Small intestine (tissue), 7 donors: ENCODE results near the gene CRYL1. TPM values are rescaled to one million over a fixed set of nuclear protein-coding genes. Genes with fewer than 3 reads are reported as not detected.

Experiments used
- DNase-seq, 2 donors: peaks; one replicate each; pipeline versions ENCODE4 v3.0.0 to v3.0.0-alpha.2; 2013
- FAIRE-seq: peaks from 2 replicates; lab custom pipeline; 2012; peaks lifted over from hg19 to GRCh38; lab: Jason Lieb, UNC
- H3K27ac ChIP-seq, 3 donors: one replicate each; pipeline ENCODE4 v1.5.1; 2013; ENCODE audit warnings: low read length in 2 of 3, mild to moderate bottlenecking in 2 of 3, control low read depth in 1 of 3, inconsistent platforms in 1 of 3, low read depth in 1 of 3, moderate library complexity in 1 of 3
- H3K27me3 ChIP-seq, 3 donors: one replicate each; pipeline ENCODE4 v1.6.1; 2013; ENCODE audit warnings: low read length in 3 of 3, inconsistent platforms in 1 of 3; ENCODE audit not compliant: control insufficient read depth in 3 of 3, insufficient read depth in 3 of 3
- H3K36me3 ChIP-seq, 3 donors: one replicate each; pipeline ENCODE4 v1.6.1; 2013; ENCODE audit warnings: low read length in 3 of 3, inconsistent platforms in 1 of 3, low read depth in 1 of 3, mild to moderate bottlenecking in 1 of 3, moderate library complexity in 1 of 3; ENCODE audit not compliant: control insufficient read depth in 3 of 3, insufficient read depth in 2 of 3
- H3K4me1 ChIP-seq, 3 donors: one replicate each; pipeline ENCODE4 v1.6.1; 2013; ENCODE audit warnings: low read length in 2 of 3, inconsistent platforms in 1 of 3, low read depth in 1 of 3, mild to moderate bottlenecking in 1 of 3, moderate library complexity in 1 of 3; ENCODE audit not compliant: control insufficient read depth in 3 of 3, insufficient read depth in 2 of 3
- H3K4me3 ChIP-seq, 3 donors: one replicate each; pipeline ENCODE4 v1.5.1; 2013; ENCODE audit warnings: low read length in 3 of 3, control low read depth in 1 of 3, inconsistent platforms in 1 of 3, low read depth in 1 of 3, mild to moderate bottlenecking in 1 of 3, moderate library complexity in 1 of 3
- H3K9me3 ChIP-seq, 2 donors: one replicate each; pipeline ENCODE4 v1.6.1; 2013; ENCODE audit warnings: low read depth in 1 of 2, low read length in 1 of 2; ENCODE audit not compliant: control insufficient read depth in 2 of 2, insufficient read depth in 1 of 2
- WGBS, 3 donors: extraction: QIAGEN DNeasy Blood & Tissue Kit; methylation state at CpG; one replicate each; pipeline ENCODE4 v1.1.7; 2013; 5-methylcytosine and 5-hydroxymethylcytosine counted together
- polyA plus RNA-seq, 4 donors: library from polyadenylated mRNA; stranded (reverse) in 3 of 4; unstranded in 1 of 4; fragments of 200-250 nt in 3 of 4; fragments of 120-200 nt in 1 of 4; gene quantifications; one replicate each; pipeline versions ENCODE4 v1.2.1 to v1.2.3, GENCODE V29; 2013
- donor health status: healthy with polysubstance abuse.
- donor health status: control.
- donor health status: control.
- donor health status: Bipolar disorder and iron deficiency.
- donor health status: healthy.

CRYL1 gene
- polyA plus RNA-seq, 4 donors = 136 to 372 (median 263) TPM

DNA sequence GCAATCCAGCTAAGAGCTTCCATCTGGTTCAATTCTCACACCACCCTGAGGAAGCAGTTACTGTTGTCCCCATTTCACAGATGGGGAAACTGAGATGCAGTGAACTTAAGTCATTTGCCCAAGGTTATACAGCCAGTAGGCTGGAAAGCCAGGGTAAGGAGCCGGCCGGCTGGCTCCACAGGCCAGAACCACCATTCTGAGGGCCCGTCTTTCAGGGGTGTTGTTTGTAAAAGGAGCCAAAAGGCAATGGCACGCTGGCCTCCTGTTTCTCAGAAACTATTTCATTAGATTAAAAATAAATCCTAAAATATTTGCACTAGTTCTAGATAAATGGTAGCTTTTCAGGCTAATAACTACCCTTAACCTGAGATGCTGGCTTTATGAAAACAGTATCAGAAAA is 114.9 kb downstream of the CRYL1 start:
- no peaks in the 10 kb centered on the region for H3K9me3 ChIP-seq
- H3K4me1 ChIP-seq = peaks cover 0 to 4% (median 0%) of the 10 kb centered on the region in 3 donors
- DNase-seq (no peak), FAIRE-seq (no peak)
- H3K4me3 ChIP-seq = no peak overlapping the region
- no peak overlapping the region for H3K27ac ChIP-seq
- H3K27me3 ChIP-seq = no peaks in the 10 kb centered on the region
- peaks cover 0 to 15% (median 2%) of the 10 kb centered on the region in 3 donors for H3K36me3 ChIP-seq
- 82 to 90% (median 88%) methylated on average over 4 of the region's 4 CpGs for WGBS, 3 donors

GRCh38 chr13:20408181-20408580 is 117.5 kb downstream of the CRYL1 start:
- Histone ChIP-seq H3K4me1 (peaks cover 0 to 4% (median 0%) of the 10 kb centered on the region in 3 donors), H3K36me3 (peaks cover 0 to 29% (median 12%) of the 10 kb centered on the region in 3 donors), H3K27ac (no peak overlapping the region), H3K4me3 (no peak overlapping the region), H3K9me3 (no peaks in the 10 kb centered on the region), H3K27me3 (no peaks in the 10 kb centered on the region)
- FAIRE-seq = no peak
- 68 to 75% (median 69%) methylated on average over 8 of the region's 8 CpGs for WGBS, 3 donors
- no peak for DNase-seq

- no peak overlapping the region for H3K27ac ChIP-seq
- FAIRE-seq (no peak), DNase-seq (no peak)
- WGBS, 3 donors = 93 to 95% (median 94%) methylated on average over 5 of the region's 5 CpGs
- peaks cover 2 to 33% (median 12%) of the 10 kb centered on the region in 3 donors for H3K36me3 ChIP-seq
- no peaks in the 10 kb centered on the region for H3K9me3 ChIP-seq
- peaks cover 0 to 4% (median 0%) of the 10 kb centered on the region in 3 donors for H3K4me1 ChIP-seq
- no peaks in the 10 kb centered on the region for H3K27me3 ChIP-seq
- H3K4me3 ChIP-seq = no peak overlapping the region
Measured at GRCh38 chr13:20407759-20408158, 117.9 kb downstream of the CRYL1 start.

GRCh38 chr13:20405691-20406090 is 120.0 kb downstream of the CRYL1 start:
- WGBS, 3 donors = 81 to 95% (median 87%) methylated on average over 9 to 17 of the region's 17 CpGs

DNA sequence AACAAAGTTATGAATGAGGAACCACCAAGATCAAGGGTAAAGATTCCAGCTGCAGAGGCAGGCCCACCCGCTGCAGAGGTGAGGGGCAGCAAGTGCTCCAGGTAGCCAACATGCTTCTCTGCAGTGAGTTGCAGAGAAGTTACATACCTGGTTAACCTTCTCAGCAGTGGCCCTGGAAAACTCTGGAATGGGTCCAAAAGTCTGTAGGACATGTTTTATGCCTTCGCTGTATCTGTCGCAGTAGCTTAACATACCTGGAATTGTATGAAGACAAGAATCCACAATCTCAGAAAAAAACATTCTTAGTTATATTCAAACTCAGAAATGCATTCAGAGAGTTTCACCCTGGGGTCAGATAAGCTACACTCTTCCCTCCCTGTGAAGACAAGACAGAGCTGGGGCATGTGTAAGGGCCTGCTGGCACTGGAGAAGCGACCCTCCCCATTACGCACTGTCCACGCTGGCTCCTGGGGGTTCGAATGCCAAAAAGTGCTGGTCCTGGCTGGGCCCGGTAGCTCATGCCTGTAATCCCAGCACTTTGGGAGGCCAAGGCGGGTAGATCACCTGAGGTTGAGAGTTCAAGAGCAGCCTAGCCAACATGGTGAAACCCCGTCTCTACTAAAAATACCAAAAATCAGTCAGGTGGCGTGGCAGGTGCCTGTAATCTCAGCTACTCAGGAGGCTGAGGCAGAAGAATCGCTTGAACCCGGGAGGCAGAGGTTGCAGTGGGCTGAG is 121.0 kb downstream of the CRYL1 start:
- no peaks in the 10 kb centered on the region for H3K9me3 ChIP-seq
- peaks cover 3 to 45% (median 12%) of the 10 kb centered on the region in 3 donors for H3K36me3 ChIP-seq
- FAIRE-seq = no peak
- H3K27me3 ChIP-seq = no peaks in the 10 kb centered on the region
- 90 to 92% (median 90%) methylated on average over 13 of the region's 13 CpGs for WGBS, 3 donors
- no peak overlapping the region for H3K27ac ChIP-seq
- H3K4me3 ChIP-seq = no peak overlapping the region
- no peak for DNase-seq
- H3K4me1 ChIP-seq = no peaks in the 10 kb centered on the region

More at GRCh38 chr13:20405691-20406090, 120.0 kb downstream of the CRYL1 start:
- peaks cover 0 to 2% (median 0%) of the 10 kb centered on the region in 3 donors for H3K4me1 ChIP-seq
- H3K36me3 ChIP-seq = peaks cover 3 to 45% (median 12%) of the 10 kb centered on the region in 3 donors
- no peak overlapping the region for H3K4me3 ChIP-seq
- H3K27ac ChIP-seq = no peak overlapping the region
- FAIRE-seq (no peak), DNase-seq (no peak)
- no peaks in the 10 kb centered on the region for H3K27me3 ChIP-seq
- H3K9me3 ChIP-seq = no peaks in the 10 kb centered on the region

DNA sequence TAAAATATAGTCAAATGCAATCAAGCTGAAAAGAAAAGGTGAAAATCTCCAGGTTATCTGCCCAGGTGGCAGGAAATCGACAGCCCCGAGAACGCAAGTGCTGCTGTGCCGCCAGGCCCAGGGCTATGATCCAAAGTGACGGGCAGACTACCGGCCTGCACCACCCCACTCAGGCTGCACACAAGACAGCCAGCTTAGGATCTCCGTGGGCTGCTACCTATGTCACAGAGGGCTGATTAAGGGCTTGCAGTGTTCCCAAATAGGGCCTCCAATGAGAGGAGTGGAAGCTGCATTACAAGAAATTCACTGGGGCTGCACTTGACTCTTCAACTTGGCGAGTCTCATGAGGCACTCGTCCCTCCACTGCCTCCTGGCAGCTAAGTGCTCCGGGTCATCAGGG is 121.8 kb downstream of the CRYL1 start:
- H3K4me1 ChIP-seq = no peaks in the 10 kb centered on the region
- DNase-seq = no peak
- WGBS, 3 donors = 88 to 94% (median 89%) methylated on average over 10 of the region's 10 CpGs

DNA sequence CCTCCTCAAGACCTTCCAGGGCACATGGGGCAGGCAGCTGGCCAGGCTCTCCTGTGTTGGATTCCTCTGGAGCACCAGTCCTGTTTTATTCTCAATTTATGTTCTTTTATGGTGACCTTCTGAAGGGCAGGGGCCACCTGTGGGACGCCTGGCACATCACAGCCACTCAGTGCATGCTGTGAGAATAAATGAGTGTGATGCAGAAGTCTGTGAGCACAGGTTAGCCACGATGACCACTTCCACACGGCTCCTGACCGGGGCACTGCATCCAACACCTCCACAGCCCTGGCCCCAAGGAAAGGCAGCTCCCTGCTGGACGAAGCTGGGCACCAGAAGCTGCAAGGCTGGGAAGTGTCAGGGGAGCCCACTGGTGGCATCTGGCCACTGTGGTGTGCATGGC is 122.8 kb downstream of the CRYL1 start:
- no peak for DNase-seq
- no peak for FAIRE-seq
- H3K27ac ChIP-seq = no peak overlapping the region
- 83 to 91% (median 89%) methylated on average over 5 of the region's 5 CpGs for WGBS, 3 donors
- no peaks in the 10 kb centered on the region for H3K27me3 ChIP-seq
- H3K4me1 ChIP-seq = no peaks in the 10 kb centered on the region
- no peak overlapping the region for H3K4me3 ChIP-seq
- H3K9me3 ChIP-seq = no peaks in the 10 kb centered on the region
- peaks cover 3 to 40% (median 12%) of the 10 kb centered on the region in 3 donors for H3K36me3 ChIP-seq

More for the DNA sequence above, 121.8 kb downstream of the CRYL1 start:
- Histone ChIP-seq H3K9me3 (no peaks in the 10 kb centered on the region), H3K4me3 (no peak overlapping the region), H3K27me3 (no peaks in the 10 kb centered on the region), H3K36me3 (peaks cover 3 to 45% (median 12%) of the 10 kb centered on the region in 3 donors), H3K27ac (no peak overlapping the region)
- FAIRE-seq = no peak

GRCh38 chr13:20401931-20402856 is 123.5 kb downstream of the CRYL1 start:
- WGBS, 3 donors = 81 to 89% (median 85%) methylated on average over 21 of the region's 21 CpGs
- H3K27me3 ChIP-seq = no peaks in the 10 kb centered on the region
- no peak overlapping the region for H3K4me3 ChIP-seq
- H3K36me3 ChIP-seq = peaks cover 3 to 36% (median 11%) of the 10 kb centered on the region in 3 donors
- no peaks in the 10 kb centered on the region for H3K9me3 ChIP-seq
- DNase-seq (no peak), FAIRE-seq (no peak)
- H3K27ac ChIP-seq = no peak overlapping the region
- no peaks in the 10 kb centered on the region for H3K4me1 ChIP-seq
